GM19468 (cell line): ENCODE results near the gene HSPB2.
"Not testable (repeated sequence)": the region's sequence is repeated elsewhere in the genome, so short reads cannot be mapped to it uniquely, and the experiment has no call there.

Experiments used
- ATAC-seq: cut with Tn5 transposase; IDR thresholded peaks from one replicate; pipeline ENCODE4 v1.9.1; 2021; ENCODE audit warnings: mild to moderate bottlenecking, moderate library complexity, moderate number of reproducible peaks; ENCODE audit not compliant: unreplicated experiment; ENCODE audit errors: extremely low read depth

Gene HSPB2, protein sequence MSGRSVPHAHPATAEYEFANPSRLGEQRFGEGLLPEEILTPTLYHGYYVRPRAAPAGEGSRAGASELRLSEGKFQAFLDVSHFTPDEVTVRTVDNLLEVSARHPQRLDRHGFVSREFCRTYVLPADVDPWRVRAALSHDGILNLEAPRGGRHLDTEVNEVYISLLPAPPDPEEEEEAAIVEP

DNA sequence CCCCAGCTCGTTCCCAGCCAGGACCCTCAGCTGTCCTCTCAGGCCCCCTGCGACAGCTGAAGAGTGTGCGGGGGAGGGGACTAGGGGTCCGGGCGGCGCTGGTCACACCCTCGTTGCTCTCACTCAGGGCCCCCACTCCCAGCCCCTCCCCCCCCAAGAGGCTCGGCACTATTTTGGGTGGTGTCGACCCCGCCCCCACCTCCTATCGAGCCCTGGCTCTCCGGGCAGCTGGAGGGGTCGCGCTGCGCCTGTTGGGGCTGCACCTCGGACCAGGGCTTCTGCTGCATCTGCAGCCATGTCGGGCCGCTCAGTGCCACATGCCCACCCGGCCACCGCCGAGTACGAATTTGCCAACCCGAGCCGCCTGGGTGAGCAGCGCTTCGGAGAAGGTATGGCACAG lies at the start of gene HSPB2:
TSS of gene HSPB2 (plus strand) at position 200 of the 400 bp plus-strand sequence. CDS start at position 296, 96 bp downstream.
- no peak for ATAC-seq

DNA sequence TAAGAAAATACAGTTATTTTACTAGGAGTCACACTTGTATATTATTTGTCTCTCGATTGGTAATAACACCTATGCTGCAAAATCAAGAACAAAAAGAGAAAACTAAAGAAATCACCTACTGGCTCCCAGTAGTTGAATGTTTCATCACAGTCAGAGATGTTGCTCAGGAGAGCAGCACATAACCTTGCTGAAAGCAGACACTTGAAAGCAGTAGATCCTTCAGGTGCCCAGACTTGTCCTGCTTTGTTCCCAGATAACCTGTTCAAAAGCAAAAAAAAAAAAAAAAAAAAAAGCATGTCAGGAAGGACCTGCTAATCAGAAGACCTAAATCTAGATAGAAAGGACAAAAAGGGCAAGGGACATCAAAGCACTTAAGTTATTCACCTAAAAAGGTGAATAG lies 42.4 kb upstream of the HSPB2 start:
- ATAC-seq, result no peak

DNA sequence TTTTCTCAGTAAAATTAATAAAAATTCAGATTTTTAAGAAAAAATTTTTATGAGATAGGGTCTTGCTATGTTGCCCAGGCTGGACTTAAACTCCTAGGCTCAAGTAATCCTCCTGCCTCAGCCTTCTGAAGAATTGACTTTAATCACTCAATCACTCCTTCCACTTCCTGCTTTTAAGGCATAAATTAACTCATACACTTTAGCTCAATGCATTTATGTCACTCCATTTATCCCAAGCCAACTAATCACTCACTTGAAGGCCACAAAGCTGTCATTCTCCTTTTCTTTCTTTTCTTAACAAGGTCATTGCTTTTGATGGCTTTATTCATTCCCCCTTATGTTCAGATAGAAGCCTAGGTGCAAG lies 42.0 kb upstream of the HSPB2 start:
- ATAC-seq, result no peak

DNA sequence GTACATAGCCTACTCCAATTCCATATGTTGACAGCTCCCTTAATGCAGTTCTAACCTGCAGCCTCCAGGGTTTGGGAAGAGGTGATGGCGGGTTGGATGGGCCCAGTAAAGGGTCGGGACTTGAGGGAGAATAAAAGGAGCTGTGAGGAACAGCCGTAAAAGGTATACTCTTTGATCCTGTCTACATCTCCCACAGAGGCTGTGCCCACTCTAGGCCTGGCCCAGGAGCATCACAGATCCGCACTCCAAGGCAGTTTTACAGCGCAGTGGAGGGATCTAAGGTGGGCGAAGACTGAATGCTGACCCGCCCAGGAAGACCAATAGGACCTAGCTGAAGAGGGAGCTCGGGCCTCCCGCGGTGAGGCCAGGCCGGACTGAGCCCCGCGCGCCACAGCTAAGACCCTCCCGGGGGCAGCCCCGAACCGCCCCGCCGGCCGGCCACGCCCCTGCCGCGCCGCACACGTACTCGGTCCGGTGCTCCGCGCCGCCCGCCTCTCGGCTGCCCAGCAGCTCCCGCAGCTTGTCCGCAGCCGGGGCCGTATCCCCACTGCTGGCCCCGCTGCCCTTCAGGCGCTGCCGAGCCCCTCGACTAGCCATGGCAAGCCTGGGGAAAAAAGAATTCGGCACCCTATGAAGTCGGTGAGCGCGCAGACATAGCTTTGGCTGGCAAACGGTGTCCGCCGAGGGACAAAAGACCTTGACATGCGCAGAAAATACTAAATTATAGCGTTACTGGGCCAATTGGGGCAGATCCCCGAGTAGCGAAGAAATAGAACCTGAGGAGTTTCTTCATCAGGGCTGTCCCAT lies 41.4 kb upstream of the HSPB2 start, which contains the start of gene ALG9:
TSS of gene ALG9 (minus strand) at position 696 of the 807 bp plus-strand sequence. CDS start at position 597, 99 bp downstream.
- ATAC-seq, result peak; percentile 51

DNA sequence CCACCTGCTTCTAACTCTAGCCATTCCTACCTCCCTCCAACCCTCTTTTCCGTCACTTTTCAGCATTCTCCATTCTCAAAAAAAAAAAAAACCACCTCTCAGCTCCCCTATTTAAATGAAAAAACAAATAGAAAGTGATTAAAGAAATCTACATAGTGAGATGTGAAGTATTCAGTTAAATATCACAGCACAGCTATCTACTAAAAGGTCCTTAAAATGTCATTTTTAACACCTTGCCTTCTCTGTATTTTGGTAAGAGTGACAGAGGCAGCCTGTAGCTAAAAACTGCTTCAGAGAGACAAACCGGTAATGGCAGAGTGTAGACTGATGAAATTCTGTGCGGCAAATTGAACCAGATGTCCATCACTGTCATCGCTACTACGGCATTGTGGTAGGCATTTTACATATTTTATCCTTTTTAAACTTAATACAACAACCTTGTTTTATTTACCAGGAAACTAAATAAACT lies 40.8 kb upstream of the HSPB2 start:
- no peak for ATAC-seq

DNA sequence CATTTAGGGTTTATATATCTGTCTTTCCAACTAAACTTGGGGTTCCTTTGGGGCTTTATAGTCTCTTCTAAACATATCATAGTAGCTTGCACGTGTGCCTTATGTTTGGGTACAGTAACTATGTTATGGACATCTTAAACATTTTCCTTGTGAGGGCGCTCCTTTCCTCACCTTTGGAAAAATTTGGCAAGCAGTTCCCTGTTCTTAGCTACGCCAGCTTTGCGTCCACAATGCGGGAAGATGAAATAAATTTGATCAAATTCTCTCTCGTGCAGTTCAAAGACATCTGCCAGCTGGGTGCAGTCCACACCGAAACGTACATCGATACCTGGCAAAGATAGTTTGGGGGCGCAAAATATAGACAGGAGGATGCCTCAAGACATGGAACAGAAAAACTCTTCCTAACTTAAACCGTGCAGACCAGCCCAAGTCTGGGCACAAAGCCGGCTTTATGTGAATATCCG lies 34.1 kb upstream of the HSPB2 start:
- ATAC-seq, result no peak

DNA sequence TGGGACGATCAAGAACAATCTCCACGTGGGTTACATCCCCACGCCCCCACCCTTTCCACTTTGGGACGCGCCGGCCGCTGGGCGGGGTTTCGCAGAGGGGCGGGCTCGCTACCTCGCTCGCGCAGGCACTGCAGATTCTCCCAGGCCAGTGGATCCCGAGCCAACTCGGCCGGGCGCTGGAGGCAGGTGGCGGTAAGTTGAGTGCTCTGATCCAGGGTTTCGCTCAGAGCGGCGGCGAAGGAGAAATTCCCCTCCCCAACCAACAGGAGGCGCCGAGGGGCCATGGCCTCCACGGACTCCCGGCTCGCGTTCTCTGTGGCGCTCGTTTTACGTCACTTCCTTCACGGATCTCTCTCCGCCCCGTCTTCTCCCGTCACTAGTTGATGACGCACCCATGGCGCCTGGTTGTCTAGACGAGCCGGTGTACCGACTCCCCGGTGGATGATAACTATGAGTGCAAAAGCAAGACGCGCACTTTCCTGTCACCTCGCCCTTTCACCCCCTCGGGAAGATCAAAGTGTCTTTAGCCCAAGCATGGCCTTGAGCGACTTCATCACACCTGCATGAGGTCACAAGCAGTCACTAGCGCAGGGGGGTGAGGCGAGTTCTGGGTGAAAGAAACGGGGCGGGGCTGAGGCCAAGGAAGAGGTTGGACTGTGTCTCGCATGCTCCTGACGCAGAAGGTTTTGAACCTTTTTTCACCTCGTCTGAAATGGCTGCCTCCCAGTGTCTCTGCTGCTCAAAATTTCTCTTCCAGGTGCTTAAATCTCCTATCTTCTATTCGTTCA lies 33.5 kb upstream of the HSPB2 start, which contains the start of the genes CFAP68 and FDXACB1:
TSS of gene CFAP68 (plus strand) at position 693 of the 788 bp plus-strand sequence. CDS start at position 713, 20 bp downstream.
TSS of gene FDXACB1 (minus strand) at position 317 of the 788 bp plus-strand sequence. CDS start at position 284, 33 bp downstream.
- peak; percentile 45 for ATAC-seq

DNA sequence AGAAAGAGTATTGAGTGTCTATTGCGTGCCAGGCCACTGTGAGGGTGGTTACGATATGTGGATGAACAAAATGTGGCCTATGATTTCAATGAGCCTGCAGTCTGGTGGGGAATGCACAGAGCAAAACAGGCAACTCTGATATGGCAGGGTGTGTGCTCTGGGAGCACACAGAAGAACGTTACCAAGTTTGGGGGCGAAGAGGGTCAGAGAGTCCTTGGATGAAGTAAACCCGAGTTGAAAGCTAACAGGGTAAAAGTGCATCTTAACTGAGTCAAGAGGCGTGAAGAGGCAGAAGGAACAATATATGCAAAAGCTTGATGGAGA lies 32.9 kb upstream of the HSPB2 start:
- no peak for ATAC-seq

DNA sequence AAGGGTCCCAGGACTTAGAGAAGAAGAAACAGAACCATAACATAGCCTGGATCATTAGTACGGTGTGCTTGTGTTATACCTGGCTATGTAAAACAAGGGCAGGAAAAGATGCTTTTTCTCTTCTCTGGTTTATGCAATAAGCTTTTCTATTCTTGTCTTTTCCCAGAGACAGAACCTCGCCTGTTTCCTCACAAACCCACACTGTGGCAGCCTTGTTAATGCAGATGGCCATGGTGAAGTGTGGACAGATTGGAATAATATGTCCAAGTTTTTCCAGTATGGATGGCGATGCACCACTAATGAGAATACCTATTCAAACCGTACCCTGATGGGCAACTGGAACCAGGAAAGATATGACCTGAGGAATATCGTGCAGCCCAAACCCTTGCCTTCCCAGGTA lies 30.3 kb upstream of the HSPB2 start:
- ATAC-seq, result no peak

DNA sequence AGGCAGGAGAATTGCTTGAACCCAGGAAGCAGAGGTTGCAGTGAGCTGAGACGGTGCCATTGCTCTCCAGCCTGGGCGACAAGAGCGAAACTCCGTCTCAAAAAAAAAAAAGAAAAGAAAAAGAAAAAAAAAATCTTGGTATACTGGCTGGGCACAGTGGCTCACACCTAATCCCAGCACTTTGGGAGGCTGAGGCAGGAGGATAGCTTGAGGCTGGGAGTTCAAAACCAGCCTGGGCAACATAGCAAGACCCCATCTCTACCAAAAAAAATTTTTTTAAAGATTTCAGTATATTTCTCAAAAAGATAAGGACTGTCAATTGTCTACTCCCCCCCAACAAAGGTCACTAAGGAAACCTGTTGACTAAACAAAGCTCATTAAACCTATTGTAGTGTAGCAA lies 27.5 kb upstream of the HSPB2 start:
- not testable (repeated sequence) for ATAC-seq

DNA sequence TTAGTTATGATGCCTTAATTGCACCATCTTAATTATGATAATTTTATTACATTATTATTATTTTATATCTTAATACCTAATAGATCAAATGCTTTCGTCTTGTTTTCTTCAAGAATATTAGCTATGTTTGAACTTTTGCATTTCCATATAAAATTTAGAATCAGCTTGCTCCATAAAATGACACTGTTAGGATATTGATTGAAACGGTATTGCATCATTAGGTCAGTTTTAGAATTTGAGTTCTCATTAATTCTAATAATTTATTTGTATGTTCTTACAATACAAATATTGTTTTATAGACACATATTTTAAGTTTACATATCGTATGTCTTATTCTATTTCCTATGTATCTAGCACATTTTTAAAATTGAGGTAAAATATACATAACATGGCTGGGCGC lies 26.5 kb upstream of the HSPB2 start:
- ATAC-seq, result no peak

DNA sequence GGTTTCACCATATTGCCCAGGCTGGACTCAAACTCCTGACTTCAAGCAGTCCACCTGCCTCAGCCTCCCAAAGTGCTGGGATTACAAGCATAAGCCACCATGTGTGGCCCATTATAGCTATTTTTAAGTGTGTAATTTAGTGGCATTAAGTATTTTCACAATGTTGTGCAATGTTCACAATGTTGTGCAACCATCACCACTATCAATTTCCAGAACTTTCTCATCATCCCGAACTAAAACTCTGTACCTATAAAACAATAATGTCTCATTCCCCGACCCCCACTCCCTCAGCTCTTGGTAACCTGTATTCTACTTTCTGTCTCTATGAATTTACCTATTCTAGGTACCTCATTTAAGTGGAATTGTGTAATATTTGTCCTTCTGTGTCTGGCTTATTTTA lies 25.7 kb upstream of the HSPB2 start:
- no peak for ATAC-seq

DNA sequence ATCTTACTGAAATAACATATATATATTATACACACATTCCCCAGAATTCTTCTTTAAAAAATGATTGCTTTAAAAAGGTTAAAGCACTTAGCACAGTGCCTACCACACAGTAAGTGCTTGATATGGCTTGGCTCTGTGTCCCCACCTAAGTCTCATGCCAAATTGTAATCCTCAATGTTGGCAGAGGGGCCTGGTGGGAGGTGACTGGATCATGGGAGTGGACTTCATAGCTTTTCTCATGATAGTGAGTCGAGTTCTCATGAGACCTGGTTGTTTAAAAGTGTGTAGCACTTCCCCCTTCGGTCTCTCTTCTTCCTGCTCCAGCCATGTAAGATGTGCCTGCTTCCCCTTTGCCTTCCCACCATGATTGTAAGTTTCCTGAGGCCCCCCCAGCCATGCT lies 7.1 kb upstream of the HSPB2 start:
- no peak for ATAC-seq

DNA sequence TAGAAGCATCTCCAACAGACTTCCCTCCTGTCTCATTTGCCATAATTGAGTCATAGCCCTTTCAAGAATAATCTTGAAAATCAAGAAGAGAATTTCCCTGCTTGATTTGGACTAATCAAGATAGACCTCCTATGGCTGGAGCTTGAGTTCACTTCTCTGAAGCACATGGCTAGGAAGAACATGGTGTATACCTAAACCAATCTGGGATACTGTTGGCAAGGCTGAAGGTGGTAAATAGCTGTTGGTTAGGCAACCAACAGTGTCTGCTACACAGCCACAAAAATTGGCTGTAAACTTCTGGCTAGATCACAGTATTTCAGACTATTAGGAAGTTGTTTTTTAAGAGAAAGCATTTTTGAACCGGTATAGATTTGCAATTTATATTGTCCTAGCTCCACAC lies 5.9 kb upstream of the HSPB2 start:
- no peak for ATAC-seq

DNA sequence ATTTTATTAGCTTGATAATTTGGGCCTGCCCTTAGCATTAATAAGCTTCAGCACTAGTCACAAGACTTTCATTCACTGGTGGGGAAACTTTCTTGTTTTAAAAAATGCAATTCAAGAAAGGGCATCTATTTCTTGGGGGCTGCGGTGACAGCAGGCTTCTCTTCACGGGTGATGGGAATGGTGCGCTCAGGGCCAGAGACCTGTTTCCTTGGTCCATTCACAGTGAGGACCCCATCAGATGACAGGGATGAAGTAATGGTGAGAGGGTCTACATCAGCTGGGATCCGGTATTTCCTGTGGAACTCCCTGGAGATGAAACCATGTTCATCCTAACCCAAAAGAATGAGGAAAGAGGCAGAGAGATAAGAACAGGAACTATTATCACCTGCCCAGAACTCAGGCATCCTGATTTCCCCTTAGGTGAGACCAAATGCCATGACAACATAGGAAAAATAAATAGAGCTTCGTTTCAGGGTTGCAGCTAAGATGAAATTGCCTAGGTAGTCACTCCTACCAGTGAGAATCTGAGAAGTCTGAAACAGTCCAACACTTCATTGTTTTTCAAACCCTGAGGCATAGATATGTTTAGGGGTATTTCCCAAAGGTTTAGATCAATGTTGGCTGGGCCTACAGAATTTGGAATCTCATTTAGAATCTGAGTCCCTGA lies 3.8 kb upstream of the HSPB2 start:
- no peak for ATAC-seq

DNA sequence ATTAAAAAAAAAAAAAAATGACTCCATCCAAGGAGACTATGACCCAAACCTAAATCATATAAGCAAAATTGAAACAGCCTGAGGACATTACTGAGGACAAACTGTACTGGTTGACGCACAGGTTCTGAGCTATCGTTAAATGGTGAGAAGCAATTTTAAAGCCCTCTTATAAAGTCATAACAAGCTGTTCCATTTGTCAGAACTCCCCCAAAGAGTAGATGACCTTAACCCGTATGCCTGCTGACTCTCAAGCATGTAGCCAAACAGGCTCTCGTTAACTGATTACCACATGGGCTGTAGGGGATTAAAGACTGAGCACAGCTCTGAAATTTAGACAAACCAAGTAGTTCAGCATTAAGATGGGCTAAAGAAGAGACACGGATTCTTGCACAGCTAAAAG lies 3.2 kb upstream of the HSPB2 start:
- ATAC-seq, result no peak

DNA sequence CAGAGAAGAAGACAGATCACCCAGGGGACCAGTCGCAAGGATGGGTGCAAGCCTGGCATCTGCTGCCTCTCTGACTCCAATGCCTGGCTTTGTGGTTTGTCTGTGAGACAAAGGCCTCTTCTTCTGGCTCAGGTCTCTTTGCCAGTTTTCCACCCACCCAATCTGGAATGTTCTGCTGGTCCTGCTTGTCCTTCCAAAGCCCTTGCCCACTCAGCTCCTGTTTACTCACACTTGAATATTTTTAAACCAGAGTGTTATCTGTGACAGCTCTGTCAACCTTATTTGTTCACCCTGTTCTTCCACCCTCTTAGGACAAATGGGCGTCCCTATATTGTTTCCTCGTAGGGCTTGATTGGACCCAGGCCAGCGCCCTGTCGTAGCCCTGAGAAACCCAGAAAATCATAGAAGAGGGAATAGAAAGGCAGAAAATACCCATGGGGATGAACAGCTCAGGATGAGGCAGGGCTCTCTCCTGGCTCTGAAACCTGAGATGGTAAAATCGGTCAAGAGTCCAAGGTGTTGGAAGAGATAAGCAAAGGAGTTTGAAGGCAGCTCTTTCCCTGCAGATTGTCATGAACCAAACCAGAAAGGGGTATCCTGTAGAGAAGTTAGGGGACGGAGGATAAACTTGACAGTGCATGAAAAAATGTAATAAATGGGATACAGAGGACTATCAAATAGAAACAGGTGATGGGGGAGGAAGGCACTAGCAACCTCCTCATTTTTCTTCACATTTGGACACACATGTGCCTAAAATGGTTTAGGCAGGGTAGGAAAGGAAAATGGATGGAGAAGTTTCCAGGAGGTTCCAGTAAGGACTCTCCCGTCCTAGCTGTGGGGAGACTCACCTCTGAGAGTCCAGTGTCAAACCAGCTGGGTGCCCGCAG lies 1.6 kb upstream of the HSPB2 start:
- no peak for ATAC-seq

DNA sequence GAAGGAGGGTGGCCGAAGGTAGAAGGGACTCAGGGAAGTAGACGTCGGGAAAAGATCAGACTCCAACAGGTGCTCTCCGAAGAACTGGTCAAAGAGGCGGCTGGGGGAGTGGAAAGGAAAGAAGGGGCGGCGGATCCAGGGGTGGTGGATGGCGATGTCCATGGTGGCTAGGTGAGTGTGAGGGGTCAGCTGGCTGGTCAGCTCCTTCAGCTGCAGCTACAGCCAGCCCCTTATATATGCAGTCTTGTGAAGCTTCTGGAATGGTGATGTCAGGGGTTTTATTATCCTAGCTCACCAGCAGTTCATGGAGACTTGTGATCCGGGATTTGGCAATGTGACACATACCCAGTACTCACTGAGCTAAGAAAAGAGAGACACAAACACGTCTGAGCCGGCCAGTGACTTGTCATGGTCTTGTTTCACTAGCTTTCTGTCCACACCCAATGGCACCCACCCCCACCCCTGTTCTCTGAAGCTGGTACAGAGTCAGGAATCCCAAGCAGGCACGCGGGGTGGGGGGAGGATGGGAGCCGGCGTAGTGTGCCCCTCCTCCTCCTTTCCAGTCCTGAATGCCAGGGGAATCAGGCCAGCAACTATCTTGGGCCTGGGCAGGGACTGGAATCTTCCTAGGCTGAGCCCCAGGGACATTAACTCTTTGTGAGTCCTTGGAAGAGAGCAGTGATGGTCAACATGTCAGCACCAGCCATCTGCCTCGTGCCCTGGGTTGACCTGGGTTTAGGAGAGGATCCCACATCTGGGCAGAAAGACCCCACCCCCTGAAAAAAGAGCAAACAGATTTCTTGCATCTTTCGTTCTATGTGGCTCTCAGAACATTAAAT lies 752 bp upstream of the HSPB2 start, which contains the start of gene CRYAB:
TSS of gene CRYAB (minus strand) at position 208 of the 839 bp plus-strand sequence. CDS start at position 162, 46 bp downstream.
- ATAC-seq, result no peak
